K562 (cell line): Measurements from ENCODE around the gene AFF2. TPM values are rescaled to one million over a fixed set of nuclear protein-coding genes. Genes with fewer than 3 reads are reported as not detected.

Experiments
- ATAC-seq: fragments of 200-7000 bp; cut with Tn5 transposase; 3 replicates; pipeline ENCODE4 v1.9.1; 2020; ENCODE audit warnings: moderate library complexity
- BruUV-seq: library from RNA; stranded (reverse); fragments of 400-500 nt; replicated peaks from 2 replicates; lab custom pipeline; 2021; lab: Mats Ljungman, UMichigan
- CTCF ChIA-PET: fragments of 300-600 bp; formaldehyde crosslinking; extraction: SDS; loops from one replicate; lab custom pipeline; 2021; ENCODE audit warnings: low intra/inter-chr PET ratio; lab: Yijun Ruan, JAX
- POLR2A ChIA-PET: fragments of 300-600, 350-650 bp; sonication (Branson Sonifier 250); formaldehyde crosslinking; extraction: SDS; loops from one replicate; lab custom pipeline; 2021; ENCODE audit warnings: antibody characterized with exemption, inconsistent platforms; lab: Yijun Ruan, JAX
- DNase-seq, 4 experiments: peaks; one replicate each; pipeline versions ENCODE4 v3.0.0 to v3.0.0-alpha.2; 2011 to 2018; ENCODE audit warnings: low spot score in 3 of 4, mixed read lengths in 3 of 4; ENCODE audit errors: extremely low read depth in 1 of 4
- FAIRE-seq: peaks from 2 replicates; lab custom pipeline; 2011; peaks lifted over from hg19 to GRCh38; lab: Jason Lieb, UNC
- H2AFZ ChIP-seq: 2 replicates; pipeline ENCODE4 v1.6.0; 2011; ENCODE audit warnings: low read depth, low read length, control low read depth, inconsistent platforms
- H3K27ac ChIP-seq: fragments of 200-600 bp; 3 replicates; pipeline ENCODE4 v1.8.0; 2011; ENCODE audit warnings: low read depth, mild to moderate bottlenecking, control low read depth, inconsistent platforms, low read length, moderate library complexity, mixed read lengths; ENCODE audit errors: extremely low read depth
- H3K27me3 ChIP-seq, 2 experiments: fragments of 300-600 bp in 1 of 2; 2 replicates in 1 of 2; 3 replicates in 1 of 2; pipeline versions ENCODE4 v1.6.0 to v1.8.0; 2011; ENCODE audit warnings: inconsistent platforms in 2 of 2, low read length in 2 of 2, mild to moderate bottlenecking in 1 of 2, mixed read lengths in 1 of 2, moderate library complexity in 1 of 2; ENCODE audit not compliant: control insufficient read depth in 2 of 2, insufficient read depth in 2 of 2
- H3K36me3 ChIP-seq: fragments of 300-600 bp; 3 replicates; pipeline ENCODE4 v1.8.0; 2011; ENCODE audit warnings: mild to moderate bottlenecking, low read length, inconsistent platforms; ENCODE audit not compliant: control insufficient read depth, insufficient read depth
- H3K4me1 ChIP-seq, 2 experiments: fragments of 200-600 bp in 1 of 2; replicated peaks in 1 of 2; 2 replicates in 1 of 2; 3 replicates in 1 of 2; pipeline versions ENCODE4 v1.5.1 to v1.8.0; 2011; ENCODE audit warnings: inconsistent platforms in 2 of 2, low read length in 2 of 2, mild to moderate bottlenecking in 1 of 2, mixed read lengths in 1 of 2, moderate library complexity in 1 of 2; ENCODE audit not compliant: control insufficient read depth in 2 of 2, insufficient read depth in 2 of 2
- H3K4me2 ChIP-seq: 2 replicates; pipeline ENCODE4 v1.6.1; 2011; ENCODE audit warnings: low read length, control low read depth, inconsistent platforms, mixed read lengths; ENCODE audit not compliant: insufficient read depth
- H3K4me3 ChIP-seq: fragments of 200-600 bp; sonication (generic), shearing (Covaris generic); 2 replicates; pipeline ENCODE4 v1.5.1; 2016; ENCODE audit warnings: control low read depth, inconsistent platforms
- H3K79me2 ChIP-seq: fragments of 200-600 bp; 3 replicates; pipeline ENCODE4 v1.8.0; 2011; ENCODE audit warnings: low read length, inconsistent platforms; ENCODE audit not compliant: control insufficient read depth, insufficient read depth
- H3K9ac ChIP-seq, 2 experiments: 2 replicates each; pipeline versions ENCODE4 v1.6.0 to v1.6.1; 2011; ENCODE audit warnings: low read depth in 2 of 2, low read length in 2 of 2, control low read depth in 1 of 2, inconsistent platforms in 1 of 2, mild to moderate bottlenecking in 1 of 2, mixed read lengths in 1 of 2; ENCODE audit not compliant: insufficient read depth in 1 of 2
- H3K9me1 ChIP-seq: one replicate; pipeline ENCODE4 v1.6.0; 2011; ENCODE audit warnings: inconsistent platforms, mild to moderate bottlenecking, low read length, moderate library complexity; ENCODE audit not compliant: control insufficient read depth, insufficient read depth
- H3K9me3 ChIP-seq: replicated peaks from 2 replicates; pipeline ENCODE4 v1.5.1; 2011; ENCODE audit warnings: low read depth, low read length, inconsistent platforms; ENCODE audit not compliant: control insufficient read depth, insufficient read depth
- H4K20me1 ChIP-seq: replicated peaks from 2 replicates; pipeline ENCODE4 v1.6.1; 2011; ENCODE audit warnings: low read length, inconsistent platforms, mixed read lengths; ENCODE audit not compliant: control insufficient read depth, insufficient read depth
- BRCA1 ChIP-seq, 2 experiments: fragments of 450-650 bp in 1 of 2; sonication (generic) in 1 of 2; formaldehyde crosslinking in 1 of 2; IDR thresholded peaks; 2 replicates each; pipeline versions ENCODE4 v1.5.0 to v1.6.1; 2017 to 2020; ENCODE audit warnings: mild to moderate bottlenecking in 1 of 2, missing genetic modification reagents in 1 of 2
- CBFA2T2 ChIP-seq: fragments of 450-650 bp; conservative IDR thresholded peaks from 2 replicates; pipeline ENCODE4 v1.6.1; 2017; ENCODE audit warnings: mild to moderate bottlenecking
- HMGXB4 ChIP-seq: sonication (generic); formaldehyde crosslinking; IDR thresholded peaks from 2 replicates; pipeline ENCODE4 v1.8.1; 2023; ENCODE audit warnings: mild to moderate bottlenecking, missing genetic modification reagents
- MECOM ChIP-seq: fragments of 250-450 bp; sonication (Bioruptor Pico); IDR thresholded peaks from 2 replicates; pipeline ENCODE4 v1.8.0; 2022; ENCODE audit warnings: inconsistent platforms
- WHSC1 ChIP-seq: IDR thresholded peaks from one replicate; pipeline ENCODE4 v1.6.1; 2012; ENCODE audit warnings: low read length, control low read depth, inconsistent platforms
- ZNF217 ChIP-seq: sonication (generic); formaldehyde crosslinking; IDR thresholded peaks from 2 replicates; pipeline ENCODE4 v1.8.0; 2022; ENCODE audit warnings: mild to moderate bottlenecking, missing genetic modification reagents
- WGBS: fragments of 100-300 bp; shearing (Covaris generic); methylation state at CpG from one replicate; pipeline ENCODE4 v1.1.6; 2016; ENCODE audit warnings: low coverage, mixed read lengths; ENCODE audit not compliant: insufficient coverage; ENCODE audit errors: missing lambda C conversion rate; 5-methylcytosine and 5-hydroxymethylcytosine counted together
- in situ Hi-C: fragments of 300-500 bp; cut with MboI; formaldehyde crosslinking; loops from 4 replicates; pipeline ENCODE4 v1.15.0; 2018; ENCODE audit warnings: inconsistent platforms, mixed read lengths
- intact Hi-C: fragments of 100-400 bp; cut with micrococcal nuclease; formaldehyde crosslinking; loops from 2 replicates; pipeline ENCODE4 v1.14.2; 2022
- polyA plus RNA-seq, 8 experiments: library from polyadenylated mRNA; depleted of rRNA in 4 of 8; stranded (reverse) in 5 of 8; unstranded in 3 of 8; fragments of >200 nt; fragmentation: Nextera tagmentation in 2 of 8; fragmentation: Illumina TruSeq in 1 of 8; extraction: Ambion mirVana in 2 of 8; extraction: Trizol in 1 of 8; gene quantifications; 2 replicates each; pipeline versions ENCODE4 v1.2.1 to v1.2.3, GENCODE V29; 2011 to 2014; ENCODE audit warnings: inconsistent platforms in 1 of 8, missing spikeins in 1 of 8
- total RNA-seq, 7 experiments: library from RNA; depleted of rRNA in 6 of 7; stranded (reverse); fragments of >200 nt in 6 of 7; fragmentation: Illumina TruSeq in 2 of 7; extraction: Trizol in 2 of 7; gene quantifications; 2 replicates each; pipeline versions ENCODE4 v1.2.1 to v1.2.3, GENCODE V29; 2011 to 2021; ENCODE audit warnings: low replicate concordance in 1 of 7

Gene AFF2
- total and polyA plus RNA-seq, 9 of the 15 experiments (the other 6 are each of a cell fraction or from before 2014, with no cell fraction given), result 0.01 to 0.20 (median 0.07) TPM

DNA sequence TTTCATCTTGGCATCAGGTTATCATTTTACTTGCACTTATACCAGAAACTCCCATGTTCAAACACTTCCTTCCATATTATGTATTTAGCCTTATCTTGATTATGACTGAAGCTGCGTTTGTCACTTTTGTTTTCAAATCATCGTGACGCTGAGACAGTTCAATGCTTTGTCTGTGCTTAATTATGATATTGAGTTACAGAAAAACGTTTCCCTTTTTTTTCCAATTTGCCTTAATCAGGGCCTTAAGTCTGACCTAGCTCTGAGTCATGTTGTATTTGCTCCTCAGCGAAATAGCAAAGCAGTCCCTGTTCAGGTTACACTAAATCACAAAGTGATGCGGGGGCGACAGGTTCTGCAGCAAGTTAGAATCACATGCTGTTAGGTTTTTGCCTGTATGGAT is 254.7 kb downstream of the AFF2 start:
- ATAC-seq (no peak), DNase-seq (no peak), FAIRE-seq (no peak)
- Histone ChIP-seq H3K36me3 (no peaks in the 10 kb centered on the region), H3K27me3 (no peaks in the 10 kb centered on the region), H2AFZ (no peak overlapping the region), H3K79me2 (no peaks in the 10 kb centered on the region), H3K4me1 (no peaks in the 10 kb centered on the region), H3K4me2 (no peak overlapping the region), H3K9ac (no peak overlapping the region), H3K27ac (no peak overlapping the region), H3K9me1 (no peaks in the 10 kb centered on the region), H3K9me3 (no peaks in the 10 kb centered on the region), H4K20me1 (no peaks in the 10 kb centered on the region), H3K4me3 (no peak overlapping the region)
- TF ChIP-seq CBFA2T2 (no peak), WHSC1 (no peak), BRCA1 (IDR thresholded peaks at IDR 0.05) (no peak), BRCA1 (CRISPR knock-in tag; IDR thresholded peaks at IDR 0.05) (no peak), ZNF217 (CRISPR knock-in tag) (no peak), MECOM (CRISPR knock-in tag) (no peak), HMGXB4 (CRISPR knock-in tag) (no peak)
- ChIA-PET CTCF (no interaction called here), POLR2A (no interaction called here)
- in situ Hi-C loops, result no loop called here
- 3% methylated on average over 6 of the region's 7 CpGs for WGBS
- BruUV-seq, result no TSS peak
- intact Hi-C loops, result no loop called here
